AG20443 (cell line): ENCODE measurements around the gene TMEM245.

Source experiments
- DNase-seq: peaks from one replicate; pipeline ENCODE4 v3.0.0; 2012; ENCODE audit warnings: low spot score, mixed read lengths

Gene TMEM245

DNA sequence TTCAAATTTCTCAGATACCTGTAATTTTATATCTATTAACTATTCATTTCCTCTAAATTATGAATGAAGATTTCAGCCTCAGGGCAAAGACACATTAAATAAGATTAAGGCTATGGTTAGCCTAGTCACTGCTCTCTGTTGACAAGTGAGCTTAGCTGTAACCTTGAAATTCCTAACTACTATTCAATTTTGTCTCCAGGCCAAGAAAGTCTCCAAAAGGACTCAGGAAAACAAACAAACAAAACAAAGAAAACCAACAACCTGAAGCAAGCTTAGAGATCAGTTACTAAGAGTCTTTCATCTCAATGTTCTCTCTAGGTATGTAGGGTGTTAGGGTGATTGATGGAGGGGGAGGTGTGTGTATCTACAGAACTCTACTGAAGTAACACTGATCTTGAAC lies 96.9 kb downstream of the TMEM245 start:
- DNase-seq: no peak

DNA sequence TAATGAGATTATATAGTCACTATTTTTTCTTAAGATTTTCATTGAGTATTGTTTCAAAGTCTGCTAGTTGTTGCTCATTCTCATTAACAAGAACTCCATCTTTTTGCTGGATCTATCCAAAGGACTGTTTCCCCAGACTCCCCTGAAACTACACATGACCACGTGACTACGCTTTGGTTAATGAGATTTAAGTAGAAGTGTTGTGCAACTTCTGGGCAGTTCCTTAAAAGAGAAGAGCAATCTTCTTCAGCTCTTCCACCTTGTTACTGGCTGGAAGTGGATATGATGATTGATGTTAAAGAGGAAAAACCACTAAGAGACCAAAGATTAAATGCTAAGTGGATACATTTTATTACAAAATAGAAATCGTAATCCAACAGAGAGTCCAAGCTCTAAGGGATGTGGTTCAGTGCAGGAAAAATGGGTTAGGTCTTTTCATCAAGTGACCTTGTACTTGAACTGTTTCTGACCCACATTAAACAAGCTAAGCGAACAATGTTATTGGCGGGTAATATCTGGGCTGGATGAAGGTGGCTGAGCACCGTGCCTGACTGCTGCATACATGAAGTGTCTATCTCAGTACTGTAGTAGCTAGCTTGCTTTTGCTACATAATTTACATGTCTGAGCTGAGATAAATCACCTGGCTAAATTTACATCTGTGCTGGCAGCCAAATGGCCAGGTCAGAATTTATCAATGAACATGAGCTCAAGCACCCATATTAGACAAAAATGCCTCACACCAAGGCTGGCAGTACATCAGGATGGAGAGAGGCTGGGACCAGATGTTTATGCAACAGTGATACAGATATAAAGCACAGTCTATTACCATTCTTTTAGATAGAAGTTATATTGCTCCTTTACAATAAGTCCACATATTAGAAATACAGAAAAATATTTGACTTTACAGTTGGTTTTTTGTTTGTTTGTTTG lies 98.9 kb downstream of the TMEM245 start:
- DNase-seq: no peak

DNA sequence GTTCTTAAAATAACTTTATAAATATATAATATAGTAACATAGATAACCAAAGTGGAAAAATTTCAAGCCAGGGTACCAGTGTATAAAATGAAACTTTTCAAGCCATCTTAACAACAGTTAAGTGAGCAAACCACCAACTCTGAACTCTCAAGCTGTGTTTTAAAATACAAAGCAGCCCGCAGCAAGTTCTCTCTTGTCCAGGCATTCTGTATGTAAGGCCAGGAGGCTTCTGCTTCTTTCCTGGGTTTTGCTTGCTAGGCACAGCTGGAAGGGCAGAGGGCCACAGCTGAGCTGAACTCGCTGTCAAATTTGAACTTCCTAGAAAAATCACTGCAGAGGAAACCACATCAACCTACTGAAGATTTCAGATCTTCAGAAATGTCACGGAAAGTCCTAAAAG lies 99.6 kb downstream of the TMEM245 start:
- DNase-seq: no peak

DNA sequence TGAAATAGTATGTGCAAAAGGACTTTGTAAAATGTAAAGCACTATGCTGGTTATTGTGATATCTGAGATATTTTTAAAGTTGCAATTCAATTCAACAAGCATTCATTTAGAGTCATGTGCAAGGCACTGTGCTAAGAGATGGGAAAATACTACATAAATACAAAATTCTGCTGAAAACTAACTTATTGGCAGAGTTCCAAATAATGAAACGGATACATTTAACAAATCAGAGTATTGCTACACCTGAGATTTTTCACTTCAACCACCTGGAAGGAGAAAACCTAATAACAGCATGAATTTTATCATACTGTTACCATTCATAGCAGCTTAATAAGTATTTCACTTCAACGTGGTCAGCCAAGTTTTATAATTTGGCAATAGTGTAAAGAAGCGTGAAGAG lies 100.3 kb downstream of the TMEM245 start:
- DNase-seq: no peak

DNA sequence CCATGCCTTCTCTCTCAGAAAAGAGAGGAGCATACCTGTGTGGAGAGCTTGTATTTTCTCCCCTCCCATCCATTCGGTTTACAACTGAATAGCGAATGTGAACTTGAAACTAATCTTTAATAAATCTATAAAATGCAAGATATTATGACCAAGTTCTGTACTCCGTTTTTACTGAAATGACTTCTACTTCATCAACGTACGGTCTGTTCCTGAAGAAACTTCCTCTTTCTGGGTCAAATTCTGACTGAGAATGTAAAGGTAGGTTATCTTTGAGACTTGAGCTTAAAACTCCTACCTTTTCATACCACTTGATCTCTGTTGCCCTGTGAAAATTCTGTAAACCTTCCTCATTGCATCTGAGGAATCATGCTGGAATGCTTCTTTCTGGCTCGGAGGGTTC lies 102.3 kb downstream of the TMEM245 start:
- no peak for DNase-seq

DNA sequence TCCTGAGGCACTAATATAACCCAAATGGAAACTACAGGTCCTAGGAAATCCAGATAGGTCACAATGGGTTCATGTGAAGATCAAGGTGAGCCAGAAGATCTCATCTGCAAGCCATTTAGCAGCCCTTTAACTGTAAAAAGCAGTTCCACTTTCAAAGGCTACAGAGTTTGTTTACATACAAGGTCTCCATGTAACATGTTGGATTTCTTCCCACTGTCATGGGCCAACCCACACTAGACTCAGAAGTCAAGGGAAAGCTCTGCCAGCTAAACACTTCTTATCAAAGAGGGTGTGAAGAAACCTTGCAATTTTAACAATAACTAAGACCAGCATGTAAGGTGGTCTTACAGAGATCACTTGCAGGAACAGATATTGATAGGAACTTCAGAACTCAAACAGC lies 102.7 kb downstream of the TMEM245 start:
- DNase-seq: no peak

DNA sequence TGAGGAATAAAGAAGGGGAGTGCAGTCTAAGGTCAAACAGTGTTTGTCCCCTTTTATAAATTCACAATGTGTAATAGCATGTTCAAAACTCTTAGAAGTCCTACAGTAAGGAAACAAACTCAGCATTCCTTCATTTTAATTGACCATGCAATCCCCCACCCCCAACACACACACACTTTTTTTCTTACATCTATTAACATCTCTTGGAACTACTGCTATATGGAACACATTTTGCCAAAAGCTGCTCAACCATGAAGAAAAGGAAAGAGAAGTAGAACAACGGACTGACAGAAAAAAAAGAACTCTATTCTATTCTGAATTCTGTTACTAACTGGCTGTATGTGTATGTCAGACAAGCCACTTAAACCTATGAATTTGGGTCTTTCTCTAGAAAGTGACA lies 103.6 kb downstream of the TMEM245 start:
- DNase-seq: no peak

DNA sequence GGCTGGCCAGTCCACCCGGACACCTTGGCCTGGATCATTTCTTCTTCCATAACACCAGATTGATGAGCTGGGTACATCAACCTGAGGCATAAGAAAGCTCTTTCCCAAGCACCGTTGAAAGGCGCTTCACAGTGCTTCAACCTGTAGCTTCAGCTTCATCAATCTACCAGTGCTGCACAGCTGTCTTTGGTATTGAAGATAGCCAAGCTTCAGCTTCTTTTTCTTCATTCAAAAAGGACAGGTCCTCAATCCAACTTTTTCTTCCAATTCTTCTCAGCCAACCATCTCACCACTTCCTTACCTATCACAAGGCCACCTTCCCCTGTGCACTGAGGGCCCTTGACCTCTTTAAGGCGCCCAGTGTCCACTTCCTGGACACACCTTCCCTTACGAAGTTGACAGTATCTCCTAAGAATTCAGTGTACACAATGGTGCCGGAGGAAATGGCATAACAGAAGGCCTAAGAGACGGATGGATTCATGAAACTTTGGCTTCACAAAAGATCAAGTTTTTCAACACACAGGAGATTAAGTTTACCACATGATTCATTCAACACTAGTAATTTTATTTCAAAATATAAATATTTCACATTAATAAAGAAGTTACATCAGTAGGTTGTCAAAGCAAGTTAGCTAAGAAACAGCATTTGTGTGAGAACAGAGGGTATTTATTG lies 105.0 kb downstream of the TMEM245 start:
- DNase-seq: no peak

DNA sequence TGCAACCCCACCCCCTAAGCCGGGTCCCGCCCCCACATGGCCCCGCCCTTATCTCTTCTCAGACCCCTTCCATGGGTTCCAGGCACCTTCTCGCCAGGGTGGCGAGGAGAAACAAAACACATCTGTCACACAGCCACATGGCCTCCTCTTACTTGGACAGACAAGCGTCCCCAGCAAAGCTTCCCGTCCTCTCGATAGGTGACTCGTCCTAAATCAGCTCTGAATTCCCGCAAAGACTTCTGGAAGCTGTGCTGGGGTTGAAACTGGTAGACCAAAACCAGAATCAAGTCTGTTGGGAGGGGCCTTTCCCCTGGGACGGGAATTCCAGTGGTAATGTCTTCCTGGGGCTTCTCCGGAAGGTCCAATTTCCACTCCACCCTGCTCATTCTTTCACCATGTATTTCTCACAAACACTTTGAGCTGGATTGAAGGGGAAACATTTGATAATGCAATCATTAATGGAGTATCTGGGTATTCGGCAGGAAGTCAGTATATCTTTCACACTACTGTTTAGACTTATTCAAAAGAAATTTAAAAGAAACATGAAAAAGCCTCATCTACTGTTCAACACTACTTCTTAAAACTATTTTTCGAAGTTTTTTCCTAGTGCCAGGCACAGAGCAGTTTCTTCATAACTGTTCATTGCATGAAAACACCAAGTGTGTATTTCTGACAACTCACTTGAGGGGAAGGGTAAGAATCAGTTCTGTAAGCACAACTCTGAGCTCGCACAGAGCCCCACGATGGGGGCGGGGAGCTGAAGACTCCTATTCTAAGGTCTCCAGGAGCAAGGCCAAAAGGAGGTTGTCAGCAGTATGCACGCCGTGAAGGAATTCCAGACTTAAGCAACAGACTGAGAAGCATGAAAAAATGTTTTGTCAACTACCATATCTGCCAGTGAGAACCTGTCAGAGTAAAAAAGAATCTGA lies 105.8 kb downstream of the TMEM245 start:
- DNase-seq: peak; percentile 60

DNA sequence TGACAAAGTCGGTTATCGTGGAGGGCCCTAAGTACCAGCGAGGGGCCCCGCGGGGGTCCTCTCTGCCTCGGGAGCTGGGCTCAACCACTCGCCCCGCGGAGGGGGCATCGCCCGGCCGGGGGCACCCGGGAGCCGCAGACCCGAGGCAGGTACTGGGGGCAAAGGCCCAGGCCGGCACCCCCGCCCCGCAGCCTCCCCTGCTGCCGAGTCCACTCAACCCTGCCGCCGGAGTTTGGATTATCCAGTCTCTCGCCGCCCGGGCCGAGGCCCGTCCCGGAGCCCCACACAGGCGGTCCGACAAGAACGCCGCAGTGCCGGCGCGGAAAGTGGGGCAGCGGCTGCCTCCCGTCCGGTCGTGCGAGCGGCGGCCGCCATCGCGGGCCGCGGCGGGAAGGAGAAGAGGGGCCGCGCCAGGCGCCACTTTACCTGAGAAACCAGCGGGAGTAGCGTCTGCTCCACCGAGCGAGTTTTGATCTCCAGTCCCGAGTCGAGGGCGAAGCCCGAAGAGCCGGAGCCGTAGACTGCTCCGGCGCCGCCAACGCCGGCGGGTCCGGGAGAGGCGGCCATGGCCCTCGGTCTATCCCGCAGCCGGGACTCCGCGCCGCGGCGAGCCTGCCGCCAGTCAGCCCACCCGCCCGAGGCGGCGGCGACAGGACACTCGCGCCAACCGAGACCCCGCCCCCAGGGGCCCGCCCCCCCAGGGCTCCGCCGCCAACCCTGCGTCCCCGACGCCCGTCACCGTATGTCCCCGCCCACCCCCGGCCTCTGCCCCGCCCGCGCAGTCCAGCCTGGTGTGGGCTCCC lies 106.7 kb downstream of the TMEM245 start, which contains the start of gene CTNNAL1:
Gene CTNNAL1 (minus strand): TSS at position 624 of the 803 bp plus-strand sequence. CDS start 57 bp downstream, at position 567.
- peak; percentile 99 for DNase-seq

DNA sequence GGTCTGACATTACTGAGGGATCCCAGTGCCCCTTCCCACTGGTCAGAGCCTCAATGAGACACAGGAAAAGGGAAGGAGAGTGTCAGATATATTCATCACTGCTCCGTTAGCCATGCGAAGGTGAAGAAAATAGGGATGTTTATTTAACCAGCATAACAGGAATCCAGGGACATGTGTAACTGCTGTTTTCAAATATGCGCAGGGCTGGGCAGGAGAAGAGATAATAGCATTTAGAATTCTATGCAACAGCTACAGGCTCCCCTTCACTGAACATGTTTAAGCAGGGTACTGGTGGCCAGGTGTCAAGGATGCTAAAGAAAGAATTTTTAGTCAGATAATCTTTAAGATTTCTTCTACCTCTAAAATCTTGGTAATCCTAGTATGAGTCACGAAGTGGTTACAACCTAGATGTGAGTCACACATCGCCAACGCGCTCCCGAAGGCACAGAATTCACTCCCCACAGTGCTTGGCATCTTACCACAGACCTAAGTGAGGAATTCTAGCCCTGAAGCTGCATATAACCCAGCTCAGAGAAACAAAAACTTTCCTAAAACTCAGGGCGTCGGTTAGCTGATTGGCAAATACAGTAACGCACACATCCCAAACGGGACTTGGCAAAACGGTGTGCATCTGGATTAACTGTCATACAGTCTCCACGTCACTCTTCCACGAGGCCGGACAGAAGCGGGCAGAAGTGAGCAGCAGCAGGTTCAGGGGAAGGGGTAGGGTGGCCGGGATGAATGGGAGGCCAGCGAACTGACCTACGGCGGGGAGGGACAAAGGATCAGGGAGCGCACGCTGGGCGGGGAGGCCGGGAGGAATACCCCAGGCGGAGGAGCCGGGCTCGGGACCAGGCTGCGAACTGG lies 107.5 kb downstream of the TMEM245 start:
- peak; percentile 87 for DNase-seq

DNA sequence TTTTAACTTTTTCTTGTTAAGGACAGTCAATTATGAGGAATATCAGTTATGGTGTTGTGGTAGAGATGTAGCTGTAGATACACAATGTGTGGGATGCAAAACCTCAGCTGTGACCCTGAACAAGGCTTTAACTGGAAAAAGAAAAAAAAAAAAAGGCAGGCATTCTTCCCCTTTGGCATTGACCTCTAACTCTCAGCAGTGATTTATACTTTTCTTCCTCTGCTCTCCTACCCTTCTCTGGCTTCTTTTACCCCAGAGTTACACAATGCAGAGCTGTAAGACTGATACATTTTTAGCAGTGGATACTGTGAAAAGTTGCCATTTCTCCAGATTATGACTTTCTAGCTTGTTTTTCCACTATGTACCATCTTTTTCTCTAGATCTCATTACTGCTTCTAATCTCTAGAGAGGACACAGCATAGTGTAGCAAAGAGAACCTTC lies 108.5 kb downstream of the TMEM245 start:
- DNase-seq: peak; percentile 9

DNA sequence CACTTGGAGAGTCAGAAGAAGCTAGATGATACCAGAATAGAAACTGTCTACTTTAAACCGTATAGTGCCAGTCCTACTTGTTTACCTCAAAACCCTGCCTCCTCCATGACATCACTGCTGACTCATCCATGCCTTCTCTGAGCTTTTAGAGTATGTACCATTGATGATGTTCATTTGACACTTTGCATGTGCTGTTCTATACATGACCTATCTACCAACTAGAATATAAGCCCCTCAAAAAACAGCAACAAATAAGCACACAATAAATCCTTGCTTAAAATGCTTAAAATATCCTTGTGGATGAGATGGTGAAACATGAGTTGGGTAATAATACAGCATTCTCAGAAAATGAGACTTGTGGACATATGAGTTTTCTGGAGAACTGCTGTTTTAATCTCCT lies 109.0 kb downstream of the TMEM245 start:
- peak; percentile 26 for DNase-seq

DNA sequence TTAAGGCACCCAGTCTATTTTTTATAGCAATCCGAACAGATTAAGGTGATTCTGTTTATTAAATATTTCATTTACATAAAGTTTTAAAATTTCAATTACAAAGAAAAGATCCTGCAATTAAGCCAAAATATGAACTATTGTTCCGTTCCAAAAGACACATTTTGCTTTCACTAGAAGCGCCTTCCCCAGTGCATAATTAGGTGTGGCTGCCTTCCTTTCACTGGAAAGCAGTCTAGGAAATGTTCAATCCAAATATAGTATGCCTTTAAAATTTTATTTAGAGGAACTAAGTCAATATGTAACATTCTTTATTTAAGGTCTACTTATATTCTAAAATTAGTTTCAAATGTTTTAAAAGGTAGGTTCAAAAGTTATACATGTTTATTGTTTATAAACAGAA lies 114.1 kb downstream of the TMEM245 start:
- DNase-seq: no peak

DNA sequence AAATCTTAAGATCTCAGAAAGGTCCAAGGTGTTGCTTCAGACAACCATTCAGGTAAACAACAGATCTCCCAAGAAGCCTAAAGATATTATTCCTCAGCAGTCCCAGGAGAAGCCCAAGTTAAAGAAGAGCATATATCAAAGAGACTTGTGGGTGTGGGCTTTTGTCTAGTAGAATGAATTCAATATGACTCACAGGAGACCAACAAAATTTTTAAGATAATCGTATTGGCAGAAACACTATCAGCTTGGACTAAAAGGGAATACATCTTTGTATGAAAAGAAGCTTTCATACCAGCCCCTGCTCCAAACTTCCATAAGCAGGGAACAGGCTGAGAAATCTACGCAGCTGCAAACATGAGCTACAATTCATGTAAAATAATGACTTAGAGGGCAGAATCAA lies 116.6 kb downstream of the TMEM245 start:
- DNase-seq: no peak

DNA sequence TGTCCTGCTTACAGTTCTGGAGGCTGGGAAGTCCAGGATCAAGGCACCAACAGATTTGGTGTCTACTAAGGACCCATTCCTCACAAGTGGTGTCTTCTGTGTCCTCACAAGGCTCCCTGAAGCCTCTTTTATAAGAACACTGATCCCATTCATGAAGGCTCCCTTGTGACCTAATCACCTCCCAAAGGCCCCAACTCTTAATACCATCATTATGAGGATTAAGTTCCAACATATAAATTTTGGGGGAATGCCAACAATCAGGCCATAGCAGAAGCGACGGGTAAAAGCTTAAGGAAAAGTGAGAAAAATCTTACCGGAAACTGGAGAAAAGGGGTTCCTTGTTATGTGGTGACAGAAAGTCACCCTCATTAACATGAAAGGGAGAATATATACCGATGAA lies 117.6 kb downstream of the TMEM245 start:
- no peak for DNase-seq

DNA sequence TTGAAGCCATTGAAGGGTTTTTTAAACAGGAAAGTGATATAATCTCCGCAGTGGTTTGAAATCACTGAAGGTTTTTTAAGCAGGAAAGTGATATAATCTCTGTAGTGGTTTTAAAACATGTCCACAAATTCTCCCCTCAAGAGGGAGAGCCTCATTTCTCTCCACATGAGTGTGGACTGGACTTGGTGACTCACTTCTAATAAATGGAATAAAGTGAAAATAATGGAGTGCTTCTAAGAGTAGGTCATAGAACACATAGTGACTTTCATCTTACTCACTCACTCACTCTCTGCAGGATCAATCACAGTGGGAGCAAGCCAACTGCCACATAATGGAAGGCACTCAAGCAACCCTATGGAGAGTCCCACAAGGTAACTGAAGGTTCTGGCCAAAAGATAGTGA lies 118.5 kb downstream of the TMEM245 start:
- DNase-seq: peak; percentile 72

DNA sequence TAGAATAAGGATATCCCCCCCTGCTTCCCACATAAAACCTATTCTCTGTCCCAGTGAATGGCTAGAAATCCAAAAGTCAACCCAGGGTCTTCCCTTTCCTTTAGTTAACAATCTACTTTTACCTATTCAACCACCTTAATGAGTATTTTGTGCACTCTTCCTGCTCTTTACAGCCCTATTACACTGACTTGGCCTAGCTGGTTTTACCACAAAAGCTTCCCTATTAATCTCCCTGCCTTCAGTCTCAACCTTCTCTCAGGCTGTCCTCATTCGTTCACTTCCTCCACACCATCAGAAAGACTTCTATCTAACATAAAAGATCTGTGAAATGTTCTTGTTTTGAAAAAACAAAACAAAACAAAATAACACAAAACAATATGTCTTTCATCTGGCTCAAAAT lies 122.6 kb downstream of the TMEM245 start:
- DNase-seq: no peak

DNA sequence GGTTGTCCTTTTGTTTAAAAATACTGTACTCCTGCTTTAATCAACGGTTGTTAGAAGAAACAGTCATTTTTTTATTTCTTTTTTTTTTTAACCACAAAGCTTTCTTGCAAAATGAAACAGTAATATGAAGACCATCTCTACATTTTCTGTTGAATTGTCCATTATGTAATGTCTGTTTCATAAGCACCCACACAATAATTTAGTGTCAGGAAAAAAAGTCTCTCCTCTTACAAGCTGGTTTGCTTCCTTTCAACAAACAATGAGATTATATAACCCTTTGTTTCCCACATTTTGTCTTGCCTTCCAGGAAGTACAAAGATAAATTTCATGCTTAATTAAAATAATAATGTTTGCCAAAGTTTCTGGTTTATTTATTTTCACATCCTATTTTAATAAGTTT lies 123.1 kb downstream of the TMEM245 start:
- no peak for DNase-seq

DNA sequence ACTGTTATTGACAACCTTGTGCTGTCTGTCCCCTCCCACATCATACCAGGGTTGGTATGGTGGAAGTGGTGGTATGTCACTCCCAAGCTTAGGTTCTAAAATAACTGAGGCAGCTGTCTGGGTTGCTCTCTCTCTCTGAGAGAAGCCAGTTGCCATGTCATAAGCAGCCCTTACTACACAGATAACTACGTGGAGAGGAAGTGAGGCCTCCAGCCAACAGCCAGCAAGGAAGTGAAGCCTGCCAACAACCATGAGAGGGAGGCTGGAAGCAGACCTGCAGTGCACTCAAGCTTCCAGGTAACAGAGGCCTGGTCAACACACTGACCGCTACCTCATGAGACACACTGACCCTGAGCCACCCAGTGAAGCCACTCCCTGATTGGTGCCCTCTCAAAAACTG lies 125.1 kb downstream of the TMEM245 start:
- DNase-seq: no peak
